ENCODE measurements around the gene MPHOSPH10.
A peak's percentile ranks its signal among the peaks of the same experiment; 100 is the strongest.

DNA sequence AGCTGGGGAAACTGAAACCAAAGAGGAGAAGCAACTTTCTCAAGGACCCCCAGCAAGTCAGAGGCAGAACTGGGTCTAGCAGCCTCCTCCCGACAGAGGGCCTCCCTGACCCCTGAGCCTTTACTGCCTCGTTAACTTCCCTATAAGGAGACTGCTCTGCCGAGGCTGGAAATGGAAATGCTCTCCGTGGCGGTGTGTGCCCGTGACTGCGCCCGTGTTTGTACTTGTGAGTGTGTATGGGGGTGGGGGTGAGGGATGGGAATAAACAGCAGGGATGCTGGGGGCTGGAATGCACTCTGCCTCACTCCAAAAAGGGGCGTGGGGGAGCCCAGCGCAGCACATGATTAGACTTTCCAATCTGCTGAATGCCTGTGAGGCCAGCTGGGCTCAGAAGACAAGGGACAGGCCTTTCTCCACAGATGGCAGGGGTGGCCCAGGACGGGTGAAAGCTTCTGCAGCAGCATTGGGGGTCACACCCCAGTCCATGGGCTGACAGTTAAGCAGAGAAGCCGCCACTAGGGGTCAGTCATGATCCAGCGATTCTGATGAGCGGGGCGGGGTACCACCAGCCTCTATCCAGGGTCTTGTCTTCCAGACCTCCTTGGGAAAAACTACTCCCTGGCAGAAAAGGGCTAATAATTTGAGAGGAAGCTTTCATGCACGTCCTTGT lies 26.8 kb downstream of the MPHOSPH10 start:
- TF ChIP-seq EZH2 (conservative IDR thresholded peaks at IDR 0.05; ENCODE audit: low read depth, low read length) (no peak), ZNF17 (CRISPR knock-in tag; IDR thresholded peaks at IDR 0.05) (no peak), ZNF354B (CRISPR knock-in tag; IDR thresholded peaks at IDR 0.05) (no peak), BCL3 (CRISPR knock-in tag; IDR thresholded peaks at IDR 0.05) (no peak)
- TF ChIP-seq, protein P1, sequence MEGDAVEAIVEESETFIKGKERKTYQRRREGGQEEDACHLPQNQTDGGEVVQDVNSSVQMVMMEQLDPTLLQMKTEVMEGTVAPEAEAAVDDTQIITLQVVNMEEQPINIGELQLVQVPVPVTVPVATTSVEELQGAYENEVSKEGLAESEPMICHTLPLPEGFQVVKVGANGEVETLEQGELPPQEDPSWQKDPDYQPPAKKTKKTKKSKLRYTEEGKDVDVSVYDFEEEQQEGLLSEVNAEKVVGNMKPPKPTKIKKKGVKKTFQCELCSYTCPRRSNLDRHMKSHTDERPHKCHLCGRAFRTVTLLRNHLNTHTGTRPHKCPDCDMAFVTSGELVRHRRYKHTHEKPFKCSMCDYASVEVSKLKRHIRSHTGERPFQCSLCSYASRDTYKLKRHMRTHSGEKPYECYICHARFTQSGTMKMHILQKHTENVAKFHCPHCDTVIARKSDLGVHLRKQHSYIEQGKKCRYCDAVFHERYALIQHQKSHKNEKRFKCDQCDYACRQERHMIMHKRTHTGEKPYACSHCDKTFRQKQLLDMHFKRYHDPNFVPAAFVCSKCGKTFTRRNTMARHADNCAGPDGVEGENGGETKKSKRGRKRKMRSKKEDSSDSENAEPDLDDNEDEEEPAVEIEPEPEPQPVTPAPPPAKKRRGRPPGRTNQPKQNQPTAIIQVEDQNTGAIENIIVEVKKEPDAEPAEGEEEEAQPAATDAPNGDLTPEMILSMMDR (CRISPR knock-in tag; IDR thresholded peaks at IDR 0.05), result peak; percentile 83
